ENCODE measurements around the gene NTM. TPM values are rescaled to one million over a fixed set of nuclear protein-coding genes. Genes with fewer than 3 reads are reported as not detected.

NTM gene
- total RNA-seq, 1 experiment from 2014 or later: 8.6 TPM

DNA sequence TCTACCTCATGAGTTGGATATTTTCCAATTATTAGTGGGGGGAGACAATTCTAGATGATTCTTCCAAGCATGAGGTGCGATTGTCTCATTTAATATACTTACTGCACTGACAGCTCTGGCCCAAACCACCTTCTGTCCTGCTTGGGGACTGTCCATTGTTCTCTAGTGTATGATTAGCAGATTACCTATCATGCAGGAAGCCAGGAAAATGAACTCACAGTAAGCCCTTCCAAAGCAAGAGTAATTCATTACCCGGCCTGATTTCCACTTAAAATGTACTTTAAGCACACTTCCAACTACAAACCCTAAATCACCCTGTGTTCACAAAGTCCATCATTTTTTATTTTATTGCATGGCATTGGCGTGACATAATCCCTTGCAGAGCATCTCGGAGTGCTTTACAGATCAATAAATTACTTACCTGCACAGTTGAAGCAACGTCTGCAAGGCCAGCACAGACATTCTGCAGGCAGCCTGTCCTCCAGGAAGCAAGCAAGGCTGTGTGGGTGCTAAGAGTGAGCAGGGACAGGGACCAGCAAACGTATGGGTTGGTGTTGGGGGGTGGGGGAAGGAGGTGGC, 838.2 kb downstream of the NTM start:
- Histone ChIP-seq H3K4me1 (ENCODE audit: insufficient read depth, low read length, poor library complexity, severe bottlenecking) (no peaks in the 10 kb centered on the region), H3K27ac (ENCODE audit: low read depth, low read length, poor library complexity, severe bottlenecking) (no peak overlapping the region), H3K36me3 (ENCODE audit: insufficient read depth, low read length, poor library complexity, severe bottlenecking) (no peaks in the 10 kb centered on the region), H3K4me3 (ENCODE audit: low read depth, low read length, poor library complexity, severe bottlenecking) (no peak overlapping the region), H3K27me3 (replicated peaks; ENCODE audit: insufficient read depth, low read depth, low read length, poor library complexity) (peaks cover 7% of the 10 kb centered on the region), H3K9me3 (ENCODE audit: low read depth, low read length, poor library complexity, severe bottlenecking) (peaks cover 6% of the 10 kb centered on the region)
- CTCF ChIA-PET: no interaction called here
- TF ChIP-seq, protein P1, sequence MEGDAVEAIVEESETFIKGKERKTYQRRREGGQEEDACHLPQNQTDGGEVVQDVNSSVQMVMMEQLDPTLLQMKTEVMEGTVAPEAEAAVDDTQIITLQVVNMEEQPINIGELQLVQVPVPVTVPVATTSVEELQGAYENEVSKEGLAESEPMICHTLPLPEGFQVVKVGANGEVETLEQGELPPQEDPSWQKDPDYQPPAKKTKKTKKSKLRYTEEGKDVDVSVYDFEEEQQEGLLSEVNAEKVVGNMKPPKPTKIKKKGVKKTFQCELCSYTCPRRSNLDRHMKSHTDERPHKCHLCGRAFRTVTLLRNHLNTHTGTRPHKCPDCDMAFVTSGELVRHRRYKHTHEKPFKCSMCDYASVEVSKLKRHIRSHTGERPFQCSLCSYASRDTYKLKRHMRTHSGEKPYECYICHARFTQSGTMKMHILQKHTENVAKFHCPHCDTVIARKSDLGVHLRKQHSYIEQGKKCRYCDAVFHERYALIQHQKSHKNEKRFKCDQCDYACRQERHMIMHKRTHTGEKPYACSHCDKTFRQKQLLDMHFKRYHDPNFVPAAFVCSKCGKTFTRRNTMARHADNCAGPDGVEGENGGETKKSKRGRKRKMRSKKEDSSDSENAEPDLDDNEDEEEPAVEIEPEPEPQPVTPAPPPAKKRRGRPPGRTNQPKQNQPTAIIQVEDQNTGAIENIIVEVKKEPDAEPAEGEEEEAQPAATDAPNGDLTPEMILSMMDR (conservative IDR thresholded peaks at IDR 0.05; ENCODE audit: low read depth, low read length): no peak
- TF ChIP-seq EZH2 (IDR thresholded peaks at IDR 0.05; ENCODE audit: borderline replicate concordance, low read depth, low read length, poor library complexity, severe bottlenecking): no peak
- intact Hi-C loops (cut with micrococcal nuclease; ENCODE audit: unreplicated experiment): no loop called here
- BruUV-seq (replicated peaks): no TSS peak
- no peak for DNase-seq (ENCODE audit: low spot score)
- POLR2A ChIA-PET (ENCODE audit: low non-redundant PET): no interaction called here

DNA sequence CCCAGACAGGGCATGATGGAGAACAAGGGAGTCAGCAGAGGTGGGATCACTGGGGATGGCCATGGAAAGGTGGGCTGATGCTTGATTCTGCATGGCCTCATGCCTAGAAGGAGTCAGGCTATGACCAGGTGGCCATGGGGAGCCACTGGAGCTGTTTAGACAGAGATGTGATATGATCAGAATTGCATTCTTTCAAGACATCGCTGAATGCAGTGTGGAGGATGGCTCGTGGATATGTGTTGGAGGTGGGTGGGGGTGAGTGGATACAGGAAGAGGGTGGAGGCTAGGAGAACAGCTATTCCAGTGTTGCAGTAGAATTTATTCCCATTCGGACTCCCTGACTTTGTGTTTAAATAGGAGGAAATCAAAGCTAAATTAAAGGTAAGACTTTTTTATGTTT, 841.1 kb downstream of the NTM start:
- intact Hi-C loops (cut with micrococcal nuclease; ENCODE audit: unreplicated experiment): no loop called here
- H3K4me1 ChIP-seq (ENCODE audit: insufficient read depth, low read length, poor library complexity, severe bottlenecking): no peaks in the 10 kb centered on the region
- DNase-seq (ENCODE audit: low spot score): no peak
- H3K4me3 ChIP-seq (ENCODE audit: low read depth, low read length, poor library complexity, severe bottlenecking): no peak overlapping the region
- H3K27me3 ChIP-seq (replicated peaks; ENCODE audit: insufficient read depth, low read depth, low read length, poor library complexity): peaks cover under 1% of the 10 kb centered on the region
- CTCF ChIA-PET: no interaction called here
- no TSS peak for BruUV-seq (replicated peaks)
- TF ChIP-seq, protein P1 (conservative IDR thresholded peaks at IDR 0.05; ENCODE audit: low read depth, low read length): no peak
- no peak for TF ChIP-seq EZH2 (IDR thresholded peaks at IDR 0.05; ENCODE audit: borderline replicate concordance, low read depth, low read length, poor library complexity, severe bottlenecking)
- POLR2A ChIA-PET (ENCODE audit: low non-redundant PET): no interaction called here
- H3K27ac ChIP-seq (ENCODE audit: low read depth, low read length, poor library complexity, severe bottlenecking): no peak overlapping the region
- H3K9me3 ChIP-seq (ENCODE audit: low read depth, low read length, poor library complexity, severe bottlenecking): peaks cover 6% of the 10 kb centered on the region
- H3K36me3 ChIP-seq (ENCODE audit: insufficient read depth, low read length, poor library complexity, severe bottlenecking): no peaks in the 10 kb centered on the region

DNA sequence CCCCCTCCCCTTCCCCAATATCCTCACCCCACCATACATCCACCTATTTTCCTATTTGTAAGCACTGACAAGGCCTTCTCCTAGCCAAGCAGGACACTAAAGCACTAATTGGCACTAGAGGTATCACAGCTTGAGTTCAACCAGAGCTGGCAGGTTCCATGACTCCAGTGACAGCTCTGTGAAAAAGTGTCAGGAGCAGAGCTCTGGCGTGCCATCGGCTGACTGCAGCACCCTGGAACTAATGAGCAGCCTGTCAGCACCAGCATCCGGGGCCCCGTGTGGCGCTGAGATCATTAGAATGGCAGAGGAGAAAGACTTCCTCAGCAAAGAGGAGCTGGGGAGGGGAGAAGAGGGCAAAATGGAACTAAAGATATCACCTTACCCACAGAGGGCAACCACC, 847.4 kb downstream of the NTM start:
- TF ChIP-seq, protein P1 (conservative IDR thresholded peaks at IDR 0.05; ENCODE audit: low read depth, low read length): no peak
- TF ChIP-seq EZH2 (IDR thresholded peaks at IDR 0.05; ENCODE audit: borderline replicate concordance, low read depth, low read length, poor library complexity, severe bottlenecking): no peak
- intact Hi-C loops (cut with micrococcal nuclease; ENCODE audit: unreplicated experiment): no loop called here
- BruUV-seq (replicated peaks): no TSS peak
- DNase-seq (ENCODE audit: low spot score): no peak
- POLR2A ChIA-PET (ENCODE audit: low non-redundant PET): no interaction called here
- Histone ChIP-seq H3K27ac (ENCODE audit: low read depth, low read length, poor library complexity, severe bottlenecking) (no peak overlapping the region), H3K9me3 (ENCODE audit: low read depth, low read length, poor library complexity, severe bottlenecking) (peaks cover 3% of the 10 kb centered on the region), H3K36me3 (ENCODE audit: insufficient read depth, low read length, poor library complexity, severe bottlenecking) (no peaks in the 10 kb centered on the region), H3K4me3 (ENCODE audit: low read depth, low read length, poor library complexity, severe bottlenecking) (no peak overlapping the region), H3K4me1 (ENCODE audit: insufficient read depth, low read length, poor library complexity, severe bottlenecking) (no peaks in the 10 kb centered on the region), H3K27me3 (replicated peaks; ENCODE audit: insufficient read depth, low read depth, low read length, poor library complexity) (no peaks in the 10 kb centered on the region)
- CTCF ChIA-PET: no interaction called here
